T1000 (cell line): Measurements from ENCODE around the gene PEPD.

Source experiments
- DNase-seq: peaks from one replicate; lab custom pipeline; 2025; ENCODE audit warnings: mixed read lengths; lab: John Stamatoyannopoulos, UW

PEPD gene

GRCh38 chr19:33546656-33547055 lies 25.1 kb upstream of the PEPD start:
- no peak for DNase-seq

- no peak for DNase-seq
Observed at GRCh38 chr19:33545217-33545981, 23.8 kb upstream of the PEPD start.

- DNase-seq, result no peak
Observed at GRCh38 chr19:33535226-33535625, 13.6 kb upstream of the PEPD start.

- no peak for DNase-seq
Observed at GRCh38 chr19:33532859-33533460, 11.4 kb upstream of the PEPD start.

- no peak for DNase-seq
Observed at GRCh38 chr19:33530842-33531241, 9.3 kb upstream of the PEPD start.

- DNase-seq, result no peak
Observed at GRCh38 chr19:33530296-33530695, 8.7 kb upstream of the PEPD start.

- DNase-seq, result no peak
Observed at GRCh38 chr19:33529094-33529676, 7.6 kb upstream of the PEPD start.

GRCh38 chr19:33528404-33528803 lies 6.8 kb upstream of the PEPD start:
- DNase-seq, result no peak

- DNase-seq, result no peak
Observed at GRCh38 chr19:33527125-33527524, 5.5 kb upstream of the PEPD start.

- DNase-seq, result no peak
Observed at GRCh38 chr19:33524024-33524664, 2.6 kb upstream of the PEPD start.

GRCh38 chr19:33523167-33523566 lies 1.6 kb upstream of the PEPD start:
- DNase-seq, result no peak

- no peak for DNase-seq
Observed at GRCh38 chr19:33522371-33522662, 726 bp upstream of the PEPD start.

- DNase-seq, result no peak
Observed at GRCh38 chr19:33520844-33521479, 629 bp downstream of the PEPD start.

GRCh38 chr19:33520048-33520643 lies 1.4 kb downstream of the PEPD start:
- DNase-seq, result no peak

GRCh38 chr19:33519416-33519815 lies 2.2 kb downstream of the PEPD start:
- DNase-seq, result no peak

- no peak for DNase-seq
Observed at GRCh38 chr19:33518541-33518940, 3.0 kb downstream of the PEPD start.

GRCh38 chr19:33517922-33518321 lies 3.7 kb downstream of the PEPD start:
- no peak for DNase-seq

GRCh38 chr19:33515921-33516320 lies 5.7 kb downstream of the PEPD start:
- DNase-seq, result no peak

GRCh38 chr19:33514885-33515551 lies 6.6 kb downstream of the PEPD start:
- DNase-seq, result no peak

GRCh38 chr19:33513424-33513823 lies 8.2 kb downstream of the PEPD start:
- DNase-seq, result no peak

- no peak for DNase-seq
Observed at GRCh38 chr19:33512580-33513137, 8.9 kb downstream of the PEPD start.
